HG03103 (cell line): ENCODE results near the gene NSMCE1.

ENCODE experiments used
- ATAC-seq: cut with Tn5 transposase; IDR thresholded peaks from one replicate; pipeline ENCODE4 v1.9.1; 2021; ENCODE audit warnings: low read depth; ENCODE audit not compliant: unreplicated experiment

Gene NSMCE1

GRCh38 chr16:27199736-27200135 is 68.8 kb downstream of the NSMCE1 start:
- peak; percentile 43 for ATAC-seq

DNA sequence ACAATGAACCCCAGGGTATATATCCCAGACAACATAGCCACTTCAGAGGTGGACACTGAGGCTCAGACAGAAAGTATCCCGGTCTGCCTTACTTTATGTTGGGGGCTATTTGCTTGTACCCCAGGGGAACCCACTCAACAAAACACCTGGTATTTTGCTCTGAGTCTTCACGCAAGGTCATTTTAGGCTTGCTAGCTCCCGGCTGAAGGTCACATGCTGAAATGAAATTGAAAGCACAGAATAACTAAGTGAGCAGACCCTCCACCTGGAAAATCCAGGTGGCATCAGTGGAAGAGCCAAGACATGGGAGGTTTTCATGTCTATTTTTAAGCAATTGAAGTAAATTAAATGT is 69.4 kb downstream of the NSMCE1 start:
- no peak for ATAC-seq

- ATAC-seq: no peak
Measured at GRCh38 chr16:27198451-27199234, 69.9 kb downstream of the NSMCE1 start.

GRCh38 chr16:27197004-27197403 is 71.6 kb downstream of the NSMCE1 start:
- no peak for ATAC-seq

- ATAC-seq: no peak
Measured at GRCh38 chr16:27195941-27196595, 72.5 kb downstream of the NSMCE1 start.

DNA sequence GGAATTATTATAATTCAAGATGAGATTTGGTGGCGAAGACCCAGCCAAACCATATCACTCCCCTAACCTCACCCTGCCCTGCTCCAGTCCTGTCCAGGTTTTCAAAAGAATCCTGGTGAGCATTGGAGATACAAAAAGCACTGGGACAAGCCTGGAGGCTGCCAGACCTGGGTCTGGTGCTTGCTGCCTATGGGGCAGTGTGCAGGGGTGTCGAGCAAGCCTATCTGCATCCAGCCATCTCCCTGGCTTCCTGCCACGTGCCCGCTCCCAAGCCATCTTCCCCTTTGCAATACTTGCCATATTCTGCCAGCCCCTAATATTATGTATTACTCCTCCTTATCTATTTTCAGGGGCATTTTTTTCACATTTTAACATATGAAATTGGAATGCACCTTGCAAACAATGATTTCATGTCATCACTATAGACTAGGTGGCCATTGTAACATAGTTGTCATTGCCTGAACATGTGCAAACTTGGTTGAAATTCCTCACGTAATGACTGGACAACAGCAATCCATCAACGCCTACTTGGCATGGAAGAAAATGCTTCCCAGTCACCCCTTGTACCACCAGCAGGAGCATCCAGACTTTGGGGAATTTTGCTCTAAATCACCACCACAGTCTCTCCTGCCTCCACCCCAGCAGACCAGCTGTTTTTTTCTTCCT is 73.4 kb downstream of the NSMCE1 start:
- ATAC-seq: no peak

- no peak for ATAC-seq
Measured at GRCh38 chr16:27193300-27193990, 75.1 kb downstream of the NSMCE1 start.

- no peak for ATAC-seq
Measured at GRCh38 chr16:27191352-27191924, 77.1 kb downstream of the NSMCE1 start.

DNA sequence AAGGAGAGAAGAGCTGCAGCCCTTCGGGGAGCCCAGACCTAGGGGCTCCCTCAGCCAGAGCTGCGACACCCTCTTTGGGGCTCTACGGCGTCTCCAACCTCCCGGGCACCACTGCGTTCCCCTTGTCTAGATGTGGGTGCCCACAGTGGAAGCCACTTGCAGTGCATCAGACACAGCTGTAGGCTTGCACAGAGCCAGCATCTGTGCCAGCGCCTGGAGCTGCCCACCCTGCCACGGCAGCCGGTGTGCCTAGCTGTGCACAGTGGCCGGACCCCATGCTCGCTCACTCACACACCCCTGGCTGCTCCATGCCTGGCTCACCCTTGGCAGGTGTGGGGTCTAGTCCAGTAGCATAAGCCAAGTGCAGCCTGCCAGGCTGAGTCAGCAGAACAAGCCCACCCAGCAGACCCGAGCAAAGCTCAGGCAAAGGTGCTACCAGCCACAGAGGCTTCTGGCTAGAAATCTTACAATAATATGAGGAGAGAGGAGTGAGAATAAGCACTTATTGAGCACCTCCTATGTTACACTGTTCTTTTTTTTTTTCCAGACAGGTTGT is 78.2 kb downstream of the NSMCE1 start:
- no peak for ATAC-seq

DNA sequence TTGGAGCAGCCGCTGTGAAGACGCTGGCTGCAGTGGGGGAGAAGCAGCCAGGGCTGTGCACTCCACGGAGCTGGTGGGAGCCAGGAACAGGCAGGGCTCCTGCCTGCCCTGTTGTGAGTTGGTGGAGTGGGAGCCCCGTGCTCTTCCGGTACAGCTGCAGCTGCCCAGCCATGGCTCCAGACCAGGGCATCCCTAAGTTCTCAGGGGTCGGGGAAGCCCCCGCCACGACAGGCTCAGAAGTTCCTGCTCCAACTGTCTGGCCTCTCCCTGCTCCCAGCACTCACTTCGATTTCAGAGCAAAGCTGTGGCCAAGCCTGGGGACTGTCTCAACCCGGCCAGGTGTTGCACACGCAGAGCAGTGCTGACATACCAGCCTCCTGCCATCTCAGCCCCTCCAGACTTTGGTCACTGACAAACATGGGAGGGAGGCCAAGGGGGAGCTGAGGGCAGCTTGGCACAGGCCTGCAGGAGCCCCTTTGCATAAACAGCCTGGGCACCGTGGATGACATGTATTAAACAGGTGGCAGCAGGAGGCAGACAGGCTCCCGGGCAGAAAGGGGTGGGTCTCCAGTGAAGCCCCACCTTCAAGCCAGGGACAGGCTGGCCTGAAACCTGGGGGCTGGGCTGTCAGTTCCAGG is 79.1 kb downstream of the NSMCE1 start:
- ATAC-seq: no peak

- no peak for ATAC-seq
Measured at GRCh38 chr16:27188633-27189032, 79.9 kb downstream of the NSMCE1 start.

GRCh38 chr16:27185776-27186130 is 82.8 kb downstream of the NSMCE1 start:
- no peak for ATAC-seq

- ATAC-seq: no peak
Measured at GRCh38 chr16:27182906-27183405, 85.6 kb downstream of the NSMCE1 start.

GRCh38 chr16:27181019-27181790 is 87.4 kb downstream of the NSMCE1 start:
- ATAC-seq: no peak

DNA sequence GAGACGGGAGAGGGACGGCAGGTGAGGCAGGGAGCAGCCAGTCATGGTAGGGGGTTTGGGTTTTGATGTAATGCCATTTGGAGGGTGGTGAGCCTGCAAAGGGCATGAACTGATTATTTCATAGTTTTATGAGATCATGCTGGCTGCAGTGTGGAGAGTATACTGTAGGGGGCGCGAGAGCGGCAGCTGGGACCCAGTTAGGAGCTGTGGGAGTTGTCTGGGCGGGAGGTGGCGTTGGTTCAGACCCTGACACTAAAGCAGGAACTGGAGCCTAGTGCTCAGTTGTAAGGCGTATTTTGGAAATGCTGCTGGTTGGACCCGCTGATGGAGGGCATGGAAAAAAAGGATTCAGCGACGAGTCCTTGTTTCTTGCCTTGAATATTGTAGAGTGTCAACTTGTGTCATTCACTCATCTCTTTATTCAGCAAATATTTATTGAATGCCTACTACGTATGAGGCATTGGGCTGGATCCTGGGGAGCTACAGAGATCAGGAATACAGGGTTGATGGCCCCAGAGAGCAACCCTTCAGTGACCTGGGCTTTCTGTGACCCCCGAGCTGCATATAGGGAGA is 89.0 kb downstream of the NSMCE1 start:
- peak; percentile 94 for ATAC-seq

- no peak for ATAC-seq
Measured at GRCh38 chr16:27177031-27177774, 91.4 kb downstream of the NSMCE1 start.

- no peak for ATAC-seq
Measured at GRCh38 chr16:27175888-27176287, 92.7 kb downstream of the NSMCE1 start.
